ENCODE results near the gene SURF2.
"Not testable (repeated sequence)": the region's sequence is repeated elsewhere in the genome, so short reads cannot be mapped to it uniquely, and the experiment has no call there.

Gene SURF2

GRCh38 chr9:133357656-133358055, 1.3 kb downstream of the SURF2 start:
- DNase-seq: no peak

- no peak for DNase-seq
Measured at GRCh38 chr9:133359399-133360175, 3.2 kb downstream of the SURF2 start.

- DNase-seq: no peak
Measured at GRCh38 chr9:133360400-133361393, 4.3 kb downstream of the SURF2 start.

DNA sequence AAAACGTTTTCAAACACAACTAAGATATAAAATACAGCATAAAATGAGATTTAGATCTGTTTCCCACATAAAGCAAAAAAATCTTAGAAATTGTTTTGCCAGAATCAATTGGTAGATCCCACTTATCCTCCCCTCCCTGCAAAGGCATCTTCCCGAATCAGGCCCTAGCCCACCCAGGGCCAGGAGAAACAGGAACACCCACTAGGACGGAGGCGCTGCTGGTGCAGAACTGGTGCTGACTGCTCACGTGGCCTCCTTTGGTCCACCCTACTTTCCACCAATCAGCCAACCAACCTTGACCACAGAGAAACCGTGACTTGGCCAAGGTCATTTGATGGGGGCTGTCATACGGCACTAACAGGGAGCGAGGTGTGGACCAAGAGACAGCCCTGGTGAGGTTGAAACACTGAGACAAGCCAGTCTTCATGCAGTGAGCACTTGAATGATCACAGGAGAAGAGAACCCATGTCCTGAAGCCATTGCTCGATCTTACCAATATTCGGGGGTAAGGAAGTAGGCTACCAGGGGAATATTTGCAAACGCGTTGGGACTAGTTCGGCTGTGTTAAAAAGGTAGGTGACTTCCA, 5.2 kb downstream of the SURF2 start:
- DNase-seq: no peak

- DNase-seq: no peak
Measured at GRCh38 chr9:133362359-133363044, 6.2 kb downstream of the SURF2 start.

- DNase-seq: no peak
Measured at GRCh38 chr9:133366435-133366834, 10.1 kb downstream of the SURF2 start.

DNA sequence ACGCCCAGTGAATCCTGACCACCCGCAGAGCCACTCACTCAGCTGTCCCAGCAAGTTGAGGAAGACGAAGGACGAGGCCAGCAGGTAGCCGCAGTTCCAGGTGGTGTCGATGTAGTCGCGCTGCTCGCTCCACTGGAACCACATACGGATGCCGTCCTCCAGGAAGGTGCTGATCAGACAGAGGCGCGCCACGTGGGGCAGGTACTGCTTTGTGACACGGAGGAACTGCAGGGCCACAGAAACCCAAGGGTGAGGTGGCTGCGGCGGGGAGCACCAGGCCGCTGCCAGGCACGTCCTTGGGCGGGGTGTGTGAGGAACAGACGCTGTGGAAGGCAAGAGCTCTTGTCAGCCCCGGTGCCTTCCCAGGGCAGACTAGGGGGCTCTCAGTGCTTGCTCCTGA, 10.9 kb downstream of the SURF2 start:
- DNase-seq: no peak

- no peak for DNase-seq
Measured at GRCh38 chr9:133367778-133368177, 11.4 kb downstream of the SURF2 start.

DNA sequence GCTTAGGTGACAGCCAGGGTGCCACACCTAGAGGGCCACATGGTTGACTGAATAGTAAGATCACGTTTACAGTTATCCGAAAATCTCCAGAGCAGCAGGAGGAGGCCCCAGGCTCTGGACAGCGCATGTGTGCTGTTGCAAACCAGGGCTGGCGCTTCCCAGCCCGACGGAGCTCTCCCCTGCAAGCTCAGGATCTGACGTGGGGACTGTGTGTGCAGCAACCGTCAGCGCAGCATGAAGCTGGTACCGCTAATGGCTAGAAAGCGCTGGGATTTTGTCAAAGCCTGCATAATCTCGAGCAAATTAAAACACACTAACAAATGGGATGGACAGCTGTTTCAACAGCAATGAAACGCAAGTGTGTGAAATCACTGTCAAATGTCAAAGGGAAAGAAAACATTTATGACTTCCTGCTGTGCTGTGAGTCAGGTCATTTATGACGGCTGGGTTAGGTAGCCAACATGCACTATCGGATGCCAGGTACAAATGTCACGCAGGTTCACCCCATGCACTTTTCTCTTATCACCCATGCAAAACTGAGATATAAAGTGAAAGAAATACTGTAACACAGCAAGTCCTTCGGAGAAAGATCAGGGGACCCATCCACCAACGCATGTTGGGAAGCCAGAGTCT, 12.0 kb downstream of the SURF2 start:
- DNase-seq: no peak

DNA sequence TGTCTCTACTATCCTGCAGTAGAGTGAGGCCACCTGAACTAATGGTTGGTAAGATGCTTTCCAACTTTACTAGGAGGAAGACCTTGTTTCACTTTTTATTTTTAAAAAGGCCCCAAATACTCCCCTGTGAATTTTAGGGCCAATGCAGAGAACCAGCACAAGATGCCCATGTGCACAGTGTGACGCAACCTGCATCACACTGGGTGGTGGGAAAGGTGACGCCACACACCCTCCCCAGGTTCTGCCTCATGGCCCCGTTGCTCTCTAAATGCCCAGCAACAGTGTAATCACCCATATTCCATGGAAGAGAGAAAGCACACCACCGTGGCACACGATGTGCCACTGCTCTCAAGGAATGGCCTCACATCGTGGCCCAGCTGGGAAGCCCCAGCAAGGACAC, 13.1 kb downstream of the SURF2 start:
- no peak for DNase-seq

GRCh38 chr9:133369933-133370332, 13.6 kb downstream of the SURF2 start:
- DNase-seq: no peak

- peak in 1 of 2 experiments; percentile 30 for DNase-seq
Measured at GRCh38 chr9:133370685-133371084, 14.3 kb downstream of the SURF2 start.

- peak; percentile 61 to 74 for DNase-seq
Measured at GRCh38 chr9:133371261-133371711, 14.9 kb downstream of the SURF2 start.

GRCh38 chr9:133372144-133372543, 15.8 kb downstream of the SURF2 start:
- no peak for DNase-seq

DNA sequence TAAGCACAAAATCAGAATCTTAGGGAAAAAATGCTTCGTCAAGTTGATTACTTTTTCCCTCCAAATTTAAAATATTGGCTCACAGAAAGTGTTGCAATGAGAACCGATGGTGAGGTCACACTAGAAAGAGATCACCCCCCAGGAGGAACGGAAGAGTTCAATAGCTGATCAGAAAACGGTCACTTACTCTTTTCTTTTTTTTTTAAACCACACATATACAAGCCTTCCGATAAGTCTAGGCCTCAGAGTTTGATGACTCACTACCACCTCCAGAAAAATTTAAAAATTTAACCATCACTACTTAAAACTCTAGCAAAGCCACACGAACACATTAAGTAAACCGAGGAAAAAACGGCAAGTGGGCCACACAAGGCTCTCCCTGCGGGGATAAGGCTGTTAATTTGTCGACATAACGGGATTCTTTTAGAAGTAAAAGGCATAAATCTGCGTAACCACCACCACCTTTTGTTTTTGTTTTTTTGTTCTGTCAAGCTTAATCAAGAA, 18.3 kb downstream of the SURF2 start:
- DNase-seq: no peak

- DNase-seq: no peak
Measured at GRCh38 chr9:133375116-133375723, 18.9 kb downstream of the SURF2 start.

DNA sequence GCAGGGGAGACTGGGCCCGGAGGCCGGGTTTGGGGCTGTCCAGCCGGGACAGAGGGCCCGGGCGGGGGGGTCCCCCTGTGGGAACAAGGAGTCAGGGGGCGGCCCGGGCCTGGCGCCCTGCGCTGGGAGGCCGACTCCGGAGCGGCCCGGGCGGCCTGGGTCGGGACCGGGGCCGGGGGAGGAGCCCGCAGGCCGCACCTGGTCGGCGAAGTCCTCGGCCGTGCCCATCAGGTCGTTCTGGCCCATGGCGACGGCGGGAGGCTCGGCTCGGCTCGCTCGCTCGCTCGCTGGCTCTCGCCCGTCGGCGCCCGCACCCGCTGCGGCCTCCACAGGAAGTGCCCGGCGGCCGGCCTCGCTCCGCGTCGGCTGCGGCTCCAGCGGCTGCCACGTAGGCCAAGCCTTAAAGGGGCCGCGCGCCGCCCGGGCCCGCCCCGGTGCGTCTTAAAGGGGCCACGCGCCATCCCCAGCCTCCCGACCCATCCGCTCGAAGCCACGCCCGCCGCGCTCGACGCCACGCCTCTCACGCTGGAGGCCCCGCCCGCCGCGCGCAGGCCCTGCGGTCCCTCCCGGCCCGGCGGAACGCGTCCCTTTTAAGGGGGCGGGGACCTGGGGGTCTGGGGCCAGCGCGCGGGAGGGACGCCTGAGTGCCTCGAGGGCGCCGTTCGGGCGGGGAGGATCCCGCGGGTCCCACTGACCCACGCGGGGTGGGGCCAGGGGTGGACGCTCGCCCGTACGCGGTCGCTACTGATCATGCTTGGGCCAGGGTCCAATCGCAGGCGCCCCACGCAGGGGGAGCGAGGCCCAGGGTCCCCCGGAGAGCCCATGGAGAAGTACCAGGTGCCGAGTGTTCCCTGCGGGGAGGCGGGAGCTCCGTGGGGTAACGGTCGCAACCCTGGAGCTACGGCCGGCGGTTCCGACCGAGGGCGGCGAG, 19.6 kb downstream of the SURF2 start, which contains the start of the genes STKLD1 and SURF4:
STKLD1 (plus strand) TSS at position 643 of the 931 bp plus-strand sequence; CDS start at position 751, 108 bp downstream.
SURF4 (minus strand) TSS at position 337 of the 931 bp plus-strand sequence; CDS start at position 246, 91 bp downstream.
- peak; percentile 91 to 96 for DNase-seq

DNA sequence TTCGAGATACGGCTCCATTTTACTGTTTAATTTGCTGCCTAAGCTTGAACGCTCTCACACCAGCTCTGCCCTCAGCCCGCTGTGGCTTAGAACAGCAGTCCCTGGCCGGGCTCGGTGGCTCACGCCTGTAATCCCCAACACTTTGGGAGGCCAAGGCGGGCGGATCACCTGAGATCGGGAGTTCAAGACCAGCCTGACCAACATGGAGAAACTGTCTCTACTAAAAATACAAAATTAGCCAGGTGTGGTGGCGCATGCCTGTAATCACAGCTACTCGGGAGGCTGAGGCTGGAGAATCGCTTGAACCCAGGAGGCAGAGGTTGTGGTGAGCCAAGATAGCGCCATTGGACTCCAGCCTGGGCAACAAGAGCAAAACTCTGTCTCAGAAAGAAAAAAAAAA, 20.9 kb downstream of the SURF2 start:
- DNase-seq: not testable (repeated sequence)

DNA sequence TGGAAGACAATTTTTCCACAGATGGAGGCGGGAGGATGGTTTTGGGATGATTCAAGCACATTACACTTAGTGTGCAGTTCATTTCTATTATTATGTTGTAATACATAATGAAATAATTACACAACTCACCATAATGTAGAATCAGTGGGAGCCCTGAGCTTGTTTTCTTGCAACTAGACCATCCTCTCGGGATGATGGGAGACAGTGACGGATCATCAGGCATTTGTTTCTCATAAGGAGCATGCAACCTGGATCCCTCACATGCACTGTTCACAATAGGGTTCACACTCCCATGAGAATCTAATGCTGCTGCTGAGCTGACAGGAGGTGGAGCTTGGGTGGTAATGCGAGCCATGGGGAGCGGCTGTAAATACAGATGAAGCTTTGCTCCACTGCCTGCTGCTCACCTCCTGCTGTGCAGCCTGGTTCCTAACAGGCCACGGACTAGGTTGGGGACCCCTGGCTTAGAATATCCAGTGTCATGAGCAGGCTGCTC, 21.4 kb downstream of the SURF2 start:
- DNase-seq: no peak
